VCaP (cell line): ENCODE data around the gene AJUBA.
A peak's percentile ranks its signal among the peaks of the same experiment; 100 is the strongest.

Experiments
- H3K27ac ChIP-seq: fragments of 450-650 bp; 2 replicates; pipeline ENCODE4 v1.5.1; 2017
- CTCF ChIP-seq: fragments of 450-650 bp; conservative IDR thresholded peaks from 2 replicates; pipeline ENCODE4 v1.5.1; 2017; ENCODE audit warnings: mild to moderate bottlenecking, moderate library complexity

The AJUBA gene

GRCh38 chr14:22928237-22929103, 53.9 kb downstream of the AJUBA start:
- peak overlapping the region; percentile 82 for H3K27ac ChIP-seq
- no peak for TF ChIP-seq CTCF

GRCh38 chr14:22926316-22926715, 56.0 kb downstream of the AJUBA start:
- no peak overlapping the region for H3K27ac ChIP-seq
- TF ChIP-seq CTCF, result no peak

- no peak overlapping the region for H3K27ac ChIP-seq
Observed at GRCh38 chr14:22925513-22925912, 56.8 kb downstream of the AJUBA start.

GRCh38 chr14:22923746-22924145, 58.6 kb downstream of the AJUBA start:
- H3K27ac ChIP-seq, result no peak overlapping the region
- TF ChIP-seq CTCF, result no peak

More at GRCh38 chr14:22925513-22925912, 56.8 kb downstream of the AJUBA start:
- TF ChIP-seq CTCF, result no peak

- no peak overlapping the region for H3K27ac ChIP-seq
- TF ChIP-seq CTCF, result no peak
Observed at GRCh38 chr14:22922294-22922693, 60.1 kb downstream of the AJUBA start.
